NCI-H345 treated with DMSO at 0.1 percent for 48 hours (cell line): ENCODE data around the gene PRDM16.
A peak's percentile ranks its signal among the peaks of the same experiment; 100 is the strongest.

Experiments used
- DNase-seq: peaks from one replicate; lab custom pipeline; 2025; ENCODE audit not compliant: unreplicated experiment; lab: John Stamatoyannopoulos, UW

The PRDM16 gene

DNA sequence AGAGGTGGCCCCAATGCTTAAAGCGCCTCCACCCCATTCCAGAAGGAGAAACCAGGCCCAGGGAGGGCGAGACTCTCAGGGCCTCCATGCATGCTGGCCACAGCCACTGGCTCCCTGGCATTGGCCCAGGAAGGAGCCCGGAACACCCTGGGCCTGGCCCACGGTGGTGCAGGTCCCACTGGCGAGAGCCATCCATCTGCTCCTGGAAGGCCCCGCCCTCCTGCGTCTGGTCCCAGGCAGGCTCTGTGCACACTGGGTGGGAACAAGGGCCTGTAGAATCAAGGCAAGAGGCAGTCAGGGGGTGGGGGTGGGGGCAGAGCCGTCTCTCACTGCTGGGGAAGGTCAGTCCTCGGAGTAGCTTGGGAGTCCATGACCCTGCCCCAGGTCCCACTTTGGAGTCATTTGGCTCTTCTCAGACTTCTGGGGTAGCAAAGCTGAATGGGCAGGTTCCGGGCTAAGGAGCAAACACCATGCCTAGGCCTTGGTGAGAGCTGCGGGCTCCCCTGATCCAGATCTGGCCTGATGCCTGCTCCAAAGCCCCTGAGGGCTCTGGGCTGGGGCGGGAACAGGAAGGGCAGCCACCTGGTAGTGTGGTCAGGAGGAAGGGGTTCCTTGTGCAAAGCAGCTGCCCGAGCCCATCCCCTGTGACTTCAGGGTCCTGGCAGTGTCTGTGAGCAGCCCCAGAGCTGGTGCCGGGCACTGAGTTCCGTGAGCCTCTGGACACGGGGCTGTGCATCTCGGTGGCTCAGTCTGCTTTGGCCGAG is 278.4 kb downstream of the PRDM16 start:
- DNase-seq: no peak

DNA sequence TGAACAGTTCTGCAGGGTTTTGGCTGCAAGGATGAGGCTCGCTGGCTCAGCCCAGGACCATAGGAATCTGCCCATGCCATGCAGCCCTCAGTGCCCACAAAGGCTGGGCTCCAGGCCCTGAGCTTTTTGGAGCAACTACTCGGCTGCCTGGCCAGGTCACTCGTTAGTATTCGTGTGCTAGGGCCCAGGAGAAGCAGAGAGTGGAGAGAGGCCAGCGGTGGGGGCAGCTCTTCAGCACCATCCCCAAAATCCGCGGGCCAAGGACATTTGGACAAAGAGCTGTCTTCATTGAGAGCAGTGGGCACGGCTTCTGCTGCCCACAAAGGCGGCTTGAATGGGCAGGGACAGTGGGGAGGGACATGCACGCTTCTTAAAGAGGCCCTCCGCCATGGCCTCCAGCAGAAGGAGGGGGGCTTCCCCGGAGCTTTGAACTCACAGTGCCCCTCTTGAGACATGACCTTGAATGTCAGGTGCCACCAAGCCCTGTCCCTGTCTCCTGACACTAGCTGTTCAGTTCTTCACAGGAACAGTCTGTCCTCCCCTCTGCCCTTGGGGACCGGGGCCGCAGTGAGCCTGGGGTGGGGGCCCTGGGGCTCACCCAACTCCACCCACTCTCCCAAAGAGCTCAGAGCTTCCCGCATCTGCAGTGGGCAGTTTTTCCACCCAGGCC is 279.3 kb downstream of the PRDM16 start:
- no peak for DNase-seq

DNA sequence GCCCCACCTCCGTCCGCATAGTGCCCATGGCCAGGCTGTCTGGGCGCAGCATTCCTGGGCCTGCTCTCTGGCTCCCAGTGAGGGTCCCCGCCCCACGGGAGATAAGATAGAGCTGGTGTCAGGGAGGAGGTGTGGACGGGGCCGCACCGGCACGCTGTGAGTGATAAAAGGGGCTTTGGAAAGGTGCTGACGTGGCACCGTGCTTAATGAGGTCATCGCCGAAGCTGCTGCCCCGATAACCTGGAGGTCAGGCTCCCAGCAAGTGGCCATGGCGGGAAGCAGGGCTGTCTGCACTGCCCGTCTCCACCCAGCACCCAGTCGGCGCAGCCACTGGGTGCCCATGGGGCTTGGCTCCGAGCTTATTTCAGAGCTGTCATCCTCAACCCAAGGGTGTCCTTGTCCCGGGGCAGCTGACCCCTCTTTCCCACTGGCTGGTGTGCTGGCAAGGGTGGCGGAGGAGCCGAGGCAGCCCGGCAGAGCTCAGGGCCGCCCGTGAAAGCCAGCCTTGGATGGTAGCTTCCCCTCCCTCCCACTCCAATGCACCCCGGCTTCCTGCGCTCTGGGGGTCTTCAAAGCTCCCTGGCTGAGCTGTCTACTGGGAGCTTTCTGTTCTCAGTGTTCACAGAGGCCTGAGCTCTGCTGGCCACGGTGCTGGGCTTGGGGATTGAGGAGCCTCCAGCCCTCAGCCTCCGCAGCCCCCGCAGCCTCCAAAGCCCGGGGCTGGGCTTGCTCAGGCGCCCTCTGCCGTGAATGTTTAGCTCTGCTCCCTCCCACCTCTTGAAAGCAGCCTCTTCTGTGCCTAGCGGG is 280.4 kb downstream of the PRDM16 start:
- DNase-seq: no peak

DNA sequence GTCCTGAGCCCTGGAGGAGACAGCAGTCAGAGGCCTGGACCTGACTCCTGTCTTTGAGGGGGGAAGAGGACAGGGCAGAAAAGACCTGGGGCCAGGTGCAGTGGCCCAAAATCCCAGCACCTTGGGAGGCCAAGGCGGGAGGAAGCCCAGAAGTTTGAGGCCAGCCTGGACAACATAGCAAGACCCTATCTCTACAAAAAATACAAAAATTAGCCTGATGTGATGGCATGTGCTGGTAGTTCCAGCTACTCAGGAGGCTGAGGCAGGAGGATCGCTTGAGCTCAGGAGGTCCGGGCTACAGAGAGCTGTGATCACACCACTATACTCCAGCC is 280.9 kb downstream of the PRDM16 start:
- DNase-seq: no peak

DNA sequence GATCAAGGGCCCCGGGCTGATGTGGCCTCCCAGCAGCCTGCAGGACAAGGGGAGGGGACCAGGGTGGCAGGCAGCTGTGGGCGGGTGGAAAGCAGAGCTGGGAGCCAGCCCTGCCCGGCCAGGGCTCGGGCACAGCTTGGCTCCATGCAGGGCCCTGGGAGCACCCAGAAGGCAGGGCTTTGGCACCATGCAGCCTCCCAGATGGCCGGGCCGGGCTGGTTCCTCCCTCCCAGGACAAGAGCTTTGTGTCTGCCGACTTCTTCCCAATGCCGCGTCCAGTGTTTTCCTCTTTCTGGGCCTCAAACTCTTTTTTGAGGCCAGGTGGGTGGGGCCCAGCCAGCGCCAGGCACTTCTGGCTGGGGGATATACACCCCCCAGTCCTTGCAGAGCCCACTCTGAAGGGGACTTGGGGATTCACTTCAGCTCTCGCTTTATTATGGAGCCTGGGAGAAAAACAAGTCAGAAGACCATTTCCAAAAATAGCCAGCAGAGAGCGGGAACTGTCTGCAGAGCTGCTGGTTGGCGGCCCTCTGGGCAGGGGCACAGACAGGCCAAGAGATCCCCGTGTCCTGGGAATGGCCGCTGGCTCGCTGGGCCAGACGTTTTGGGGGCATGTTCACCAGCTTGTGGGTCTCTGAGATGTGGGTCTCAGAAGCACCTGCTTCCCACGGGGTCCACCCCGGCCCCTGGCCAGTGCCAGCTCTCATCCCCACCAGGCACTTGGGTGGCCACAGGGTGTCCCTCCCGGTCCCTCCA is 281.7 kb downstream of the PRDM16 start:
- no peak for DNase-seq

DNA sequence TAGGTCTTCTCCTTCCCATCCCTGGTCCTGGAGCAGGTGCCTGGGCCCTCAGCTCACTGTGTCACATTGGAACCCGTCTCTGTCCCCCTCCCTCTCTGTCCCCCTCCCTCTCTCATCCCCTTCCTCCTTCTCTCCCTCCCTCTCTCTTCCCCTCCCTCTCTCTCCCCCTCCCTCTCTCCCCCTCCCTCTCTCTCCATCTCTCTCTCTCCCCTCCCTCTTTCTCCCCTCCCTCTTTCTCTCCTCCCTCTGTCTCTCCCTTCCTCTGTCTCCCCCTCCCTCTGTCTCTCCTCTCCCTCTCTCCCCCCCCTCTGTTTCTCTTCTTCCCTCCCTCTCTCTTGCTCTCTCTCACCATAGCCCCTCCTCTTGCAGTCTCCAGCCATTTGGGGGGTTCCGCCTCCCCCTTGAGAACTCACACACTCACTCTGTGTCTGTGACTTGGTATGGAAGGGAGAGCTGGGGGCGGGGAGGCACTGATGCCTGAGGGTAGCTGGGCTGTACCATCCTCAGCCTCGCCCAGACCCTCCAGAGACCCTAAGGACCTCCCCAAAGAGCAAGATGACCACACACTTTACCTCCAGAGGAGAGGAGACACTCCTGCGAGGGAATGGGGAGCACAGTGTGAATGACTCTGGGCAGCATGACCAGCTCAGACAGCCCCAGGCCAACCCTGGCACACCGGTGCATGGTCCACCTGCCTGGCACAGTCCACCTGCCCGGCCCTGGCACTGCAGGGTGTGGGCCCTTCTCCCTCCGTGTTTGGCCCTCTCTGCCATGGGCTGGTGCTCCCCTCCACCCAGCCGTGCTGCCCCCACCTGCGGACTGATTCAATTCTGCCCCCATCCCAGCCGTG is 282.7 kb downstream of the PRDM16 start:
- no peak for DNase-seq

DNA sequence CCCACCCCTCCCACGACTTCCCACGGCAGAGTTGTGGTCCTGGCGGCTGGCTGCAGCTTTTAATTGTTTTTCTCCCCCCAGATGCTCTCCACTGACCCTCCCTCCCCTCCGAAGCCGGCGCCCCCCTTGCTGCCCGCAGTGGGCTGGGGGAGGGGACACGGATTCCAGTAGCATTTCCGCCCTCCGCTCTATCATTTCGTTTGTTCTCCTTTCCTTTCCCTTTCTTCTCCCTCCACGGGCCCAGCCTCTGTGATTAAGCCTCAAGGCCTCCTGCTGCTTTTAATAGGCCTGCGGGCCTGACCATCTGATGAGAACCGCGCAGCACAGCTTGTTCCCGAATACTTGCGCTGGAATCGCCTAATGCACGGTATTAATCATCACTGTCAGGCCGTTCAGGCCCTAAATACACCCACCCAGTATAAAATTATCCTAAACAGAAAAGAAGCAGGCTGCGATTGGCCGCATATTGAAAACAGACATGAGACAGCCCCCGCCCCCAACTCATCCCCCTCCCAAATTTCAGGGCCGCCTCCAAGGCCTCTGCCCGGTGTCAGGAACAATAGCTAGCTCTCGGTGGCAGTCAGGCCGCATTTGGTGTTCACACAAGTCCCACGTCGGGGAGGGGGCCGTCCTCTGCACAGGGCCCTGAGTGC is 283.4 kb downstream of the PRDM16 start:
- no peak for DNase-seq

DNA sequence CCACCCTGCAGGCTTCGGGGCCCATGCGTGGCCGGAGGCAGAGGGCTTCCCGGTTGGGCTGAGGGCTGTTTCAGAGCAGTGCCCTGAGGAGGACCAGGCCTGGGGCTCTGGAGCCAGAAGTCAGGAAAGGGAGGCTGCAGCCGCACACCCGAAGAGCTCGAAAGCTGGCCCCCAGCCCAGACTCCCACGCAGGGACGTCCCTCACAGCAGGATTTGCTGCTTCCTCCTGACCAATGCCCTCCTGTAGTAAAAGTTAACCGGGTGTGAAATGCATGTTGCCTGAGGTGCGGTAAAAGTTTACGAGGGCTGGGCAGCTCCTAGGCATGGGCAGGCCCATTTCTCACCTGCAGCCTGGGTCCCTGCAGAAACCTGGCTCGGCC is 283.9 kb downstream of the PRDM16 start:
- no peak for DNase-seq

DNA sequence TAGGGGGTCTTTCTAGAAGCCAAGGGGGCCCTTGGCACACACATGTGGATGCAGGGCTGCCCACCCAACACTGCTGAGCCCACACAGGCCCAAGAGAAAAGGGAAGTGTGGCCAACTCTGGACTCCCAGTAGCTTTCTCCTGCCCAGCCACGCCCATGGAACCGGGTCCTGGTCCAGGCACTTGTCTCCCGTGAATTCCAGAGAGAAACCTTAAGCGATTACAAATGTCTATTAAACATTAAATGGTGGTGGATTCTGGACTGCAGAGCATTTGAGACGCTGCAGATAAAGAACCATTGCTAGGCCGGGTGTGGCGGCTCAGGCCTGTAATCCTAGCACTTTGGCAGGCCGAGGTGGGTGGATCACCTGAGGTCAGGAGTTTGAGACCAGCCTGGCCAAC is 284.9 kb downstream of the PRDM16 start:
- DNase-seq: no peak

DNA sequence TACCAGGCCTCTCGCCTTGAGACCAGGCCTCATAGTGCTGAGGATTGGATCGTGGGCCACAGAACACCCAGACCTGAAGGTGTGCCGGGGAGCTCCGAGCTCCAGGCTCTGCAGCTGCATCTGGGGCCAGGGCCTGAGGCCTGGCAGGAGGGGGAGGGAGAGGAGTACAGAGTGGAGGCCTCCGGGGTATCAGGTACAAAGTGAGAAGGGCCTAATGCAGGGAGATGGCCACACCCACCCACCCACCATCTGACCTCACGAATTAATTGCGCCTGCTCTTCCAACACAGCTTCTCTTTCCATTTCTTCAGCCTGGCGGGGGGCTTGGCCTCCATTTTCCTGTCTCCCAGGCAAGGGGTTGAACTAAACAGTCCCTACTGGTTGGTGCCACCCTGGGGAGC is 286.1 kb downstream of the PRDM16 start:
- DNase-seq: no peak

DNA sequence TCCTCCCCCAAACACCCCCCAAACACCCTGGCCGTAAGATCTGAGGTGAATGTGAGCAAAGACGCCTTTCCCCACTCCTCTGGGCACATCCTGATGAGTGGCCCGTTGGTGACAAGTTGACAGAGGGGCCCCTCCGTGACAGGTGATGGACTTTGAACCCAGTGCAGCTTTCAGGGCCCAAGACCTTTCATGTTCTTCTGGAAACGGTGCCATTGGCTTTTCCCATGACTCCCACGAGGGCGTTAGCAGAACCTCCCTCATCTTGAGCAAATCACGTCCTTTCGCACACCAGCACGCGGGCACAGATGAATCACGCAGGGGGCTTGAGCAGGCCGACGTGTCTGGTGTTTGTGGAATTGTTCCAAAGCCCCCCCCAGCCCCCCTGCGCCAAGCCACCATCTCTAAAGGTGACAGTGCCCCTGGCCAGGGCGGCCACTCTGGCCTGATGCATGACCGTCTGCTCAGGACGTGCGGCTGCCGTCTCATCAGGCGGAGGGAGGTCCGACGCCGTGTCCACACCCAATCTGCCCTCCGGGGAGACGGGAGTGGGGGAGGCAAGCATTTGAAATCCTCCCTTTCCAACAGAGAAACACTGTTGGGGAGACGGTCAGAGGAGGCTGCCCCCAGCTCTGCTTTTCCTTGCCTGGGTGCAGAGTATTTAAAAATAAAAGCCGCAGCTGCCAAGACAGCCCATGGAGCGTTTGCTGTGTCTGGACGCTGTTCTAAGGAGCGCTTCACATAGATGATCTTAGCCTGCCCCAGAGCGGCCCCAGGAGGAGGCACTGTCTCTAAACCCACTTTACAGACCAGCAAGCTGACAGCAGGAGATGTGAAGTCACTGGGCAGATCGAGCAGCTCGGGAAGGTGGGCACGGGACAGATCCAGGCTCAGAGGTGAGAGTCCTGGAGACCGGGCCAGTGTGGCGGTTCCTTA is 287.2 kb downstream of the PRDM16 start:
- no peak for DNase-seq

DNA sequence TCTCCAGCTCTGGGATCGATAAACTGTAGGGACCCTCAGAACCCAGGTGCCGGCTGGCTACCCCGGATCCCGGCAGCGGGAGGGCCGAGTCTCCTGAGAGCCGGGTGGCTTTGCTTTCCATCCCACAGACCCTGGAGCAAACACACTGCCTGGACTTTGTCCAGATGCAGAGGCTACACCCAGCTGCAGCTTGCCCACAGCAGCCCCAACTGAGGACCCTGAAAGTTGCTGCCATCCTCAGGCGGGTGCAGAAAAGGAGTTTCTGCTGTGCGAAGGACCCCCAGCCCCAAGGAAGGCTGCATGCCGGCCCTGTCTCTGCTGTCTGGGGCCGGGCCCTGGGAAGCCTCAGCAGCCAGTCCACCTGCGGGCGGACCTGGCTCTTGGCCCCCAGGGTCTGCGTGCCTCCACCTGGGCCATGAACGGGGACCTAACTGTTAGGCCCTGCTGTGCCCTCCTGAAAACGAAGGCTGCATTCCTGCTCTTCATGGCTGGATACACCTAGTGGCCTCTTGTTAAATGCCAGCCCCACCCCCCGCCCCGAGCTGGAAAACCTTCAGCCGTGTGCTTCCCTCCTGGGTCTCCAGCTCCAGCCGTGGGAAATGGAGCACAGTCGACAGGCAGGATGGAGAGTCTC is 287.9 kb downstream of the PRDM16 start:
- no peak for DNase-seq

DNA sequence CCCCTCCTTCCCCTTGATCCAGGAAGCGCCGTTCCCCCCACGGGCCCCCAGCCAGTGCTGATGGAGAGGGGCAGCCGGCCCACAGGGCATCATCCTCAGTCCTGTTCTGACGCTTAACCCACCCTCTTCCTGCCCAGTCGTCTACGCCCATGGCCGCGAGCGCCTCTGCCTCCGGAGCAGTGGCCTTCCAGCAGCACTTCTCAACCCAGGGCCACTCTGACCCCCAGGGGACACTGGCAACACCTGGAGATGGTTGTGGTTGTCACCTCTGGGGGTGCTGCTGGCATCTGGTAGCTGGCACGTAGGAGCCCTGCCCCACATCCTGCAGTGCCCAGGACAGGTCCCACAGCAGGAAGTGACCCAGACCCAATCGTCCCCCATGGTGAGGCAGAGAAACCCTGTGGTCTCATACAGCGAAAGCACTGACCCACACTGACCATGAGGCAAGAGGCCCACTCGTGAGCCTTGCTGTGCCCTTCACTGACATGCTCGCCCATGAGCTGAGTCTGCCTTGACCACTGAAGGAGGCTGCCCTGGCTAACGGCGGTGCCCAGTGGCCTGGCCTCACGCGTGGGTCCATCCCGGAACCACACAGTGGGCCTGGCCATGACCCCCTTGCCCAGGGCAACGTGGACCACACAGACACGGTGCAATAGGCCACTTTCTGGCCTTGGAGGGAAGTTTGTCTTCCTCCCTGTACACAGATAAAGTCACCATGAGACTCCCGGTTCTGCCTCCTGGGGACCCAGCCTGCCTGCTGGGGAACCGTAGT is 288.7 kb downstream of the PRDM16 start:
- no peak for DNase-seq

DNA sequence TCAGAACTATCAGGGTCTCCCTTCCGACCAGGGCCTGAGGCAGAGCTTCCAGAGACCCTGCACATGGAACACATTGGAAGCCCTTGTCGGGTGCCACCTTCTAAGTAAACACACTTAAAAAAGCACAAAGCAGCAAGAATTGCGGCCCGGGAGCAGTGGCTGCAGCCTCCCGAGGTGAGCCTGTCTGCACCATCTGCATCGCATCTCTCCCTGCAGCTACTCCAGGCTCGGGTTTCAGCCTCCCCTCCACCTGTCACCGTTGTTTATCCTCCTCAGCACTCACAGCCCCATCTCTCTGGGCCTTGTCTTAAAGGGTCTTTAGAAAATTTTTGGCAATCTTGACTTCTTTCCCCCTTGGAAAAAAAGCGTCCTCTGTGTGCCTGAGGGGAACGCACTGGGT is 290.3 kb downstream of the PRDM16 start:
- peak; percentile 75 for DNase-seq

DNA sequence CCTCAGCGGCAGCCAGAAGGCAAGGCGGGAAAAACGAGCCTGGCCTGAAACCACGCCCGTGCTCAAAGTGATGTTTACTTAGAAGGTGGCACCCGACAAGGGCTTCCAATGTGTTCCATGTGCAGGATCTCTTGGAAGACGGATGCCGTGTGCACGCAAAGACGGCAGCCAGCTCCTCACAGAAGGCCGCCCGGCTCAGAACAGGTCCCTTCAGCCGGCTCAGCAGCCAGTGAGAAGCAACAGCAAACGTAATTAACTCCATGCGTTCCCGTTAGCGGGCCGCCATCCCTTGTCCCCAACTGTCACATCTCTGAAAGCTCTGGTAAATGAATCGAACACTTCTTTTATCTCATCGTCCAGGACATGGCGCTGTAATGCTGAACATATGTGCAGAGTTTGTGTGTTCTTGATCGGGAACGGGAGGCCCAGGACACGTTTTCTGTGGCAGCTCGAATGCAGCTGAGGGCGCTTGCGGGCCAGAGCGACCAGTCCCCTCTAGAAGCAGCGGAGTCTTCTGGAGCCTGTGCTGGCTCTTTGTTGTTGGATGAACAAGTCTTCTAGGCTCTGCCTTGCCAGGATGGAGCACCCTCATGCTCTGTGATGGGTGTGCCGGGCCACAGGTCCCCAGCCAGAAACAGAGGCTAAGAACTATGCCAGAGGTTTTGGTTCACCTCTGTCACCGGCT is 290.9 kb downstream of the PRDM16 start:
- no peak for DNase-seq

DNA sequence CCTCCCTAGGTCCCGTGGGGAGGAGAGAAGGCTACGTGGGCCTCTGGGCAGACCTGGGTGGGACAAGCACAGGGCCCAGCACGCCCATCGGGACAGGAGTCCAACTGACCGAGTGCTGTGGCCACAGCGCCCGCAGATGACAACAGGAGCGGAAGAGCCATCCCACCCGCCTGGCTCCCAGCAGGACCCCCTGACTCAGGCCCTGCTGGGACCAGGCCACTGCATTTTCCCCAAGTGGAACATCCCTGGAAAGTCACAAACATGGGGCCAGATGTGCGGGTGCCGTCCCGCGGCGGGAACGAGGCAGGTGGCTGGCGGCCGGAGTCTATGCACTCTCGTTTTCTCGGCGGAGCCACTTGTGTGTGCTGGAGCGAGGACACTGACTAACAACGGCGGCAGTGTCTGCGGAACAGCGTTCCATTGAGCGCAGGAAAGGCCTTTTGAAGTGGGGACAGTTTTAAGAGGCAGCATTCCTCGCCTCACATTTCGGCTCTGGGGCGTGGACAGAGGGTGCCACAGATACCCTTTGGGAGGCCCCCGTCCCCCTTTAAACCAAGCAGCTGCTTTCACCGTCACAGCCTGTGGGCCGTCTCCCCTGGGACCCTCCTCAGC is 291.7 kb downstream of the PRDM16 start:
- no peak for DNase-seq

DNA sequence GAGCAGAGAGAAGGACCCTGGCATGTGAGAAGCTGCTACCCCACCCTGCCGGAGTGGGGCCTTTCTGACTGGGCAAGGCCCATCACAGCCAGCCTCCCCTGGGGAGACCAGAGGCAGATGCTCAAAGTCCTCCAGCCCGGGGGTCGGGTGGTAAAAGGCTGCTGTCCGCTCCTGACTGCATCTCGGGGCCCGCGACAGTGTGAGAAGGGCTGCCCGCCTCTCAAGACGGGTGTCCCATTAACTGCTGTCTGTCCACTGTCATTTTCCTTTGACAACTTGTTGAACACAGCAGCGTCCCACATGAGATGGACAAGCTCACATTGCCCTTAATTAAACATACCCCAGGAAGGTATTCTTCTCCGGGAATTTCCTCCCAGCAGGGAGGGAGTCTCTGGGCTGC is 294.0 kb downstream of the PRDM16 start:
- DNase-seq: no peak
